Spleen (tissue), 11 donors: ENCODE data around the gene TEF. TPM values are rescaled to one million over a fixed set of nuclear protein-coding genes. Genes with fewer than 3 reads are reported as not detected.

ENCODE experiments used
- DNase-seq: peaks from one replicate; pipeline ENCODE4 v3.0.0-alpha.2; 2020
- H3K27ac ChIP-seq, 8 donors: fragments of 200-600 bp; sonication (generic) in 7 of 8; 1 replicate in 4 of 8; 2 replicates in 4 of 8; pipeline versions ENCODE4 v1.5.0 to v1.8.0; 2016 to 2021; ENCODE audit warnings: inconsistent platforms in 4 of 8, mild to moderate bottlenecking in 4 of 8, moderate library complexity in 1 of 8
- H3K27me3 ChIP-seq, 7 donors: fragments of 200-600 bp; sonication (generic) in 6 of 7; replicated peaks in 1 of 7; 1 replicate in 4 of 7; 2 replicates in 3 of 7; pipeline versions ENCODE4 v1.5.0 to v1.8.0; 2016 to 2021; ENCODE audit warnings: inconsistent platforms in 3 of 7, mild to moderate bottlenecking in 1 of 7
- H3K36me3 ChIP-seq, 6 donors: fragments of 200-600 bp; sonication (generic) in 5 of 6; 1 replicate in 4 of 6; 2 replicates in 2 of 6; pipeline versions ENCODE4 v1.5.0 to v1.8.0; 2016 to 2021; ENCODE audit warnings: inconsistent platforms in 2 of 6
- H3K4me1 ChIP-seq, 6 donors: fragments of 200-600 bp; sonication (generic) in 5 of 6; 1 replicate in 3 of 6; 2 replicates in 3 of 6; pipeline versions ENCODE4 v1.5.0 to v1.8.0; 2016 to 2021; ENCODE audit warnings: inconsistent platforms in 3 of 6
- H3K4me3 ChIP-seq, 8 donors: fragments of 200-600 bp; sonication (generic) in 7 of 8; 1 replicate in 4 of 8; 2 replicates in 4 of 8; pipeline versions ENCODE4 v1.5.0 to v1.8.0; 2016 to 2021; ENCODE audit warnings: inconsistent platforms in 4 of 8, mild to moderate bottlenecking in 4 of 8, moderate library complexity in 2 of 8
- H3K9me3 ChIP-seq, 8 donors: fragments of 200-600 bp; sonication (generic) in 7 of 8; 1 replicate in 4 of 8; 2 replicates in 4 of 8; pipeline versions ENCODE4 v1.5.0 to v1.8.0; 2016 to 2021; ENCODE audit warnings: inconsistent platforms in 4 of 8
- POLR2A ChIP-seq, 3 donors: fragments of 450-650 bp; IDR thresholded peaks; one replicate each; pipeline ENCODE4 v1.5.1; 2017; ENCODE audit warnings: antibody characterized with exemption in 3 of 3, mild to moderate bottlenecking in 1 of 3
- POLR2AphosphoS5 ChIP-seq, 3 donors: sonication (generic); formaldehyde crosslinking; IDR thresholded peaks; one replicate each; pipeline ENCODE4 v1.5.1; 2017; ENCODE audit warnings: antibody characterized with exemption in 3 of 3
- WGBS, 5 donors: extraction: QIAGEN DNeasy Blood & Tissue Kit in 3 of 5; methylation state at CpG; one replicate each; pipeline versions ENCODE4 v1.1.5 to v1.1.7; 2013 to 2018; 5-methylcytosine and 5-hydroxymethylcytosine counted together
- intact Hi-C: fragments of 100-400 bp; cut with DNase I; formaldehyde crosslinking; loops from one replicate; pipeline ENCODE4 v1.15.0; 2023; ENCODE audit warnings: low total_unique reads
- polyA plus RNA-seq, 3 donors: library from polyadenylated mRNA; stranded (reverse); fragments of 200-250 nt; gene quantifications; one replicate each; pipeline ENCODE4 v1.2.1, GENCODE V29; 2013
- total RNA-seq, 7 donors: library from RNA; depleted of rRNA in 3 of 7; stranded (reverse); fragments of >200 nt in 3 of 7; fragmentation: NEBNext Ultra II Directional in 4 of 7; extraction: Animal tissue kit (Norgen Biotek cat#: 25700) in 4 of 7; gene quantifications; one replicate each; pipeline versions ENCODE4 v1.1.0 to v1.2.1, GENCODE V29; 2016 to 2021
- TF ChIP-seq, protein P1 (sequence below), 11 experiments: fragments of 200-600 bp in 7 of 11; fragments of 450-650 bp in 4 of 11; sonication (generic) in 4 of 11; IDR thresholded peaks in 8 of 11; conservative IDR thresholded peaks in 3 of 11; 1 replicate in 7 of 11; 2 replicates in 4 of 11; pipeline versions ENCODE4 v1.4.0 to v1.8.0; 2016 to 2021; ENCODE audit warnings: antibody characterized with exemption in 11 of 11, inconsistent platforms in 4 of 11, mild to moderate bottlenecking in 1 of 11
- donor health status: healthy with polysubstance abuse.
- donor health status: DM: no; HTN: no; CAD: no; lungs with moderate emphysema.
- donor health status: DM: no; HTN: no; CAD: no.
- donor health status: Bipolar disorder and iron deficiency.
- donor health status: healthy.
- donor health status: DM: no; HTN: no; CAD: no.
- donor health status: DM: yes; HTN: yes; CAD: no.

TEF gene
- total and polyA plus RNA-seq, 10 donors, result 2.2 to 29.9 (median 11.6) TPM

- Histone ChIP-seq H3K27me3 (peaks cover 0 to 2% (median 0%) of the 10 kb centered on the region in 7 donors), H3K4me3 (no peak overlapping the region), H3K27ac (no peak overlapping the region), H3K4me1 (peaks cover 3 to 7% (median 4%) of the 10 kb centered on the region in 6 donors), H3K9me3 (no peaks in the 10 kb centered on the region), H3K36me3 (peaks cover 0 to 29% (median 15%) of the 10 kb centered on the region in 6 donors)
- intact Hi-C loops, result no loop called here
- no peak for TF ChIP-seq POLR2AphosphoS5 (IDR thresholded peaks at IDR 0.05)
- TF ChIP-seq, protein P1, sequence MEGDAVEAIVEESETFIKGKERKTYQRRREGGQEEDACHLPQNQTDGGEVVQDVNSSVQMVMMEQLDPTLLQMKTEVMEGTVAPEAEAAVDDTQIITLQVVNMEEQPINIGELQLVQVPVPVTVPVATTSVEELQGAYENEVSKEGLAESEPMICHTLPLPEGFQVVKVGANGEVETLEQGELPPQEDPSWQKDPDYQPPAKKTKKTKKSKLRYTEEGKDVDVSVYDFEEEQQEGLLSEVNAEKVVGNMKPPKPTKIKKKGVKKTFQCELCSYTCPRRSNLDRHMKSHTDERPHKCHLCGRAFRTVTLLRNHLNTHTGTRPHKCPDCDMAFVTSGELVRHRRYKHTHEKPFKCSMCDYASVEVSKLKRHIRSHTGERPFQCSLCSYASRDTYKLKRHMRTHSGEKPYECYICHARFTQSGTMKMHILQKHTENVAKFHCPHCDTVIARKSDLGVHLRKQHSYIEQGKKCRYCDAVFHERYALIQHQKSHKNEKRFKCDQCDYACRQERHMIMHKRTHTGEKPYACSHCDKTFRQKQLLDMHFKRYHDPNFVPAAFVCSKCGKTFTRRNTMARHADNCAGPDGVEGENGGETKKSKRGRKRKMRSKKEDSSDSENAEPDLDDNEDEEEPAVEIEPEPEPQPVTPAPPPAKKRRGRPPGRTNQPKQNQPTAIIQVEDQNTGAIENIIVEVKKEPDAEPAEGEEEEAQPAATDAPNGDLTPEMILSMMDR (IDR thresholded peaks at IDR 0.05 in 8 of 11, conservative IDR thresholded peaks at IDR 0.05 in 3 of 11), result no peak
- no peak for TF ChIP-seq POLR2A (IDR thresholded peaks at IDR 0.05)
- WGBS, 5 donors, result 91 to 96% (median 94%) methylated on average over 13 of the region's 13 CpGs
- no peak for DNase-seq
Observed at GRCh38 chr22:41361716-41362310, 19.9 kb upstream of the TEF start.

DNA sequence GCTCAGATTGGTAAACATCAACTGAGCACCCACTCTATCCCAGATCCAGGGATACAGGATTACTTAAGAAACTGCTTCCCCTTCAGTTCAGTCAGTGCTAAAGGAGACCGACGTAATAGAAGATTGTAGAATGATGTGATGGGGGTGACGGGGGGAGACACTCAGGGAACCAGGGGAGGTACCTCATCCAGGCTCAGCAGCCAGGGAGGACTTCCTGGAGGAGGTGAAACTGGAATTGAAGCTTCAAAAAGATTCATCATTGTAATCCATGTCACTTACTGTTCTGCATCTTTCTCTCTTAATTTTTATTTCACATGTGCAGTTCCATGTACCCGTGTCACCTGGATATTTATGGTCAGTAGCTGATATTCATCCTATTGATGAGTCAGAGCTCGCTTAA, 19.1 kb upstream of the TEF start:
- H3K36me3 ChIP-seq, result peaks cover 0 to 21% (median 7%) of the 10 kb centered on the region in 6 donors
- H3K9me3 ChIP-seq, result no peaks in the 10 kb centered on the region
- no peak overlapping the region for H3K27ac ChIP-seq
- peaks cover 7 to 15% (median 12%) of the 10 kb centered on the region in 6 donors for H3K4me1 ChIP-seq
- WGBS, 5 donors, result 87 to 92% (median 87%) methylated on average over 5 of the region's 5 CpGs
- TF ChIP-seq POLR2A (IDR thresholded peaks at IDR 0.05) (no peak), POLR2AphosphoS5 (IDR thresholded peaks at IDR 0.05) (no peak)
- TF ChIP-seq, protein P1 (IDR thresholded peaks at IDR 0.05 in 8 of 11, conservative IDR thresholded peaks at IDR 0.05 in 3 of 11), result no peak
- H3K4me3 ChIP-seq, result no peak overlapping the region
- DNase-seq, result no peak
- intact Hi-C loops, result no loop called here
- peaks cover 0 to 10% (median 0%) of the 10 kb centered on the region in 7 donors for H3K27me3 ChIP-seq

DNA sequence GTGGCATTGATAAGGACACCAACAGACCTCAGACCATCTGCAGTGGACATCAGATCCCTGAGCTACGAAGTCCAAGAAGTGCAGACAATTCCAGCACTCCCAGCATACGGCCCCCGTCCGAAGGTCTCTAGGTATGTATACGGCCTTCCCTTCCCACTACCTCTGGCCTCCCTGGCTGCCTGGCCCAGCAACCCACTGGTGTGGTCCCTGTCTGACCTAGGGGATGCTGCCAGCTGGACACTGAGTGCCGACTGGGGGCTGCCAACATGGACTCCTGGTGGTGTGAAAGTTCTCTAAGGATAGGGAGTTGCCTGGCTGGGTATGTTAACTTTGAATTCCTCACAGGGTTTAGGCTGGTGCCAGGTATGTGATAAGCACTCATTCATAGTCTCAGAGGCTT, 17.5 kb upstream of the TEF start:
- Histone ChIP-seq H3K4me1 (peaks cover 7 to 29% (median 19%) of the 10 kb centered on the region in 6 donors), H3K27ac (no peak overlapping the region), H3K4me3 (no peak overlapping the region), H3K36me3 (peaks cover 0 to 5% (median 0%) of the 10 kb centered on the region in 6 donors), H3K9me3 (no peaks in the 10 kb centered on the region), H3K27me3 (peaks cover 0 to 13% (median 0%) of the 10 kb centered on the region in 7 donors)
- intact Hi-C loops, result no loop called here
- WGBS, 5 donors, result 86 to 97% (median 94%) methylated on average over 5 to 6 of the region's 6 CpGs
- no peak for DNase-seq
- TF ChIP-seq POLR2A (IDR thresholded peaks at IDR 0.05) (no peak), POLR2AphosphoS5 (IDR thresholded peaks at IDR 0.05) (no peak)
- TF ChIP-seq, protein P1 (IDR thresholded peaks at IDR 0.05 in 8 of 11, conservative IDR thresholded peaks at IDR 0.05 in 3 of 11), result no peak

DNA sequence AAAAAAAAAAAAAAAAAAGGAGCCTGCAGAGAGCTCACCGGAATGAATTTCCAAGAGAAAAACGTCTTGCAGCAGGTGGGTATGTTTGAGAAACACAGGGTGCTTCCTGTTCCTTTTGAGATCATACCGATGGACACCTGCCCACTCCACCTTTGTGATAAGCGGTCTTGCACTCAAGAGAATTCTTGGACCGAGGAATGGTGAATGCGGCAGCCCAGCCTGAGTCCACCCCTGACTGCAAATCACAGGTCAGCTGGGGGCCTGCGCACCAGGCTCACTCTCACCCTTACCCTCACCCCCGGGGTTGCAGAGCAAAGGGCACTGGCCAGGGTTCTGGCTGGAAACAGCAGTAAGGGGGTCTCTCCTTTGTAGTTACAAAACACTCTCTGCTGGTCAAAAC, 16.8 kb upstream of the TEF start:
- WGBS, 5 donors, result 69 to 75% (median 71%) methylated on average over 8 of the region's 8 CpGs
- H3K27ac ChIP-seq, result no peak overlapping the region
- peaks cover 7 to 29% (median 19%) of the 10 kb centered on the region in 6 donors for H3K4me1 ChIP-seq
- H3K4me3 ChIP-seq, result no peak overlapping the region
- peaks cover 0 to 13% (median 0%) of the 10 kb centered on the region in 7 donors for H3K27me3 ChIP-seq
- TF ChIP-seq POLR2AphosphoS5 (IDR thresholded peaks at IDR 0.05) (no peak), POLR2A (IDR thresholded peaks at IDR 0.05) (no peak)
- TF ChIP-seq, protein P1 (IDR thresholded peaks at IDR 0.05 in 8 of 11, conservative IDR thresholded peaks at IDR 0.05 in 3 of 11), result no peak
- intact Hi-C loops, result no loop called here
- no peaks in the 10 kb centered on the region for H3K36me3 ChIP-seq
- DNase-seq, result no peak
- no peaks in the 10 kb centered on the region for H3K9me3 ChIP-seq
